COLO668 (cell line): ENCODE measurements around the gene GNPTAB.
"Not testable (repeated sequence)": the region's sequence is repeated elsewhere in the genome, so short reads cannot be mapped to it uniquely, and the experiment has no call there.

Source experiments
- DNase-seq: peaks from one replicate; lab custom pipeline; 2025; ENCODE audit not compliant: unreplicated experiment; lab: John Stamatoyannopoulos, UW

The GNPTAB gene

DNA sequence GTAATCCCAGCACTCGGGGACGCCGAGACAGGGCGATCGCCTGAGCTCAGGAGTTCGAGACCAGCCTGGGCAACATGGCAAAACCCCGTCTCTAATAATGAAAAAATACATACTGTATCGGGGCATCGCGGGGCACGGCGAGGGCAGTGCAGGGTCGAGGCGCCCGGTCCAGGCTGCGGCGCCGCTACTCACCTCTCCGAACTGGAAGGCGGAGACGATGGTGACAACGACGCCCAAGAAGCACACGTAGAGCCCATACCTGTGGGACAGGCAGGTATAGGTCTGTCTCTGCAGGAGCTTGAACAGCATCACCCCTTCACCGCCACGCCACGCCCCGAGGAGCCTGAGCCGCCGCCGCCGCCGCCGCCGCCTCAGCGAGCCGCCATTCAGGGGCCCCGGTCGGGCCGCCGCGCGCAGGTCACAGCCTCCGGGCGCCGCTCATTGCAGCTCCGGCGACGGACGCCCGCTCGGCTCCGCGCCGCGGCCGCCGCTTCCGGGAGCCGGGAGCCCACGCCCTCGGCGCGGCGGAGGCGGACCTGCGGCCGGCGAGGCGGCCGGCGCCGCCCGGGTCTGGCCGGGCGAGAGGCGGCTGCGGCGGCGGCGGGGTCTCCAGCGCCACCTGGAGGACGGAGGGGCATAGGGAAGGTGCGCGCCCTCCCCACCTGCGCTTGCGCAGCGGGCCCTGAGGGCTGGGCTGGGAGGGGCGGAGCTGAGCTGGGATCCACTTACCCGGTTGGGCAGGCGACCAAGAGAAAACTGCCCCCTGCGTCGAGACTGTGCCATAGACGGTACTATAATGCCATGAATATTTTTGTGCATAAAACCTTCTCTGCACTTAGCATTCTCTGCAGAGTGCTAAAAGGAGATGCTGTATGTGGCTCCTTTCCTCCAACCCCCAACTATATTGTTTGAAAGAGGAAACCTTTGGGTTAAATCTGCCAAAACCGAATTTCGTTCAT lies at the start of gene GNPTAB:
GNPTAB (minus strand) TSS at position 593 of the 959 bp plus-strand sequence; CDS start at position 309, 284 bp downstream.
- peak; percentile 97 for DNase-seq

DNA sequence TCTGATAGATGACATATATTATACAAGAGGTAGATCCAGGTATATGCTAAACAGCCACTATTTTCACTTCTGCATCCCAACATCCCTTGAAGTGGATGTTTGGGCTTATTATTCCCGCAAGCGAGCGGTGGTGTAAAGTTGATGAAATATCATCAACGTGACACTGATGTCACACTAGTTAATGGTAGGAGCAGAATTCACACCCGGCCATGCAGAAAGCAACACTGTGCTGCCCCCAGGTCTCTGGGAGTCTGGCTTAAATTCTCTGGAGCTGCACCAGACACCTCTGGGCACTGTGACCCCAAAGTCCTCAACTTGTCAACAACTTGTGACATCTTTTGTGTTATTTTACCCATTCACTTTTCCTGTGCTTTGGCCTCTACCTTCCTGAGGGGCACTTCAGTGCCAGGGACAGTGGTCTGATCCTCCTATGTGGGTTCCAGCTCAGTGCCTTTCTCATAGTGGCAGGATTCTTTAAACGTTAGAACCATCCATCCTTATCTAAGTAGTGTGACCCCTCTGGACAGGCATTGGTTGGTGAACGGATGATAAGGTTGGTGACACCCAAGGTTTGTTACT lies 47.6 kb upstream of the GNPTAB start:
- no peak for DNase-seq

DNA sequence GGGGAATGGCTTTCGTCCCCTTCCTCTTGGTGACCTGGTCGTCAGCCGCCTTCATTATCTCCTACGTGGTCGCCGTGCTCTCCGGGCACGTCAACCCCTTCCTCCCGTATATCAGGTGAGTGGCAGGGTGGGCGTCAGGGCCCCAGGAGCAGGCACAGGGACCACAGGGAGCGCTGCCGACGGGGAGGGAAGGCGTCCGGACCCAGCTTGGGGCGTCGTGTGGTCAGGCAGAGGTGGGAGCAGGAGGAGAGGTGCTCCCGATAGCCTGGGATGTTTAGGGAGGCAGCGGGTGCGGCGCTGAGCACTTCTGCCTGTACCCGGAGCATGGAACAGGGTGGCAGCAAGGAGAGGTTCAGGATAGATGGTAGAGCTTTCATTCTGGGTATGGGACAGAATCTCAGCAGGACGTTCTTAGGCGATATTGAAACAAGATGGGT lies 47.1 kb upstream of the GNPTAB start:
- DNase-seq: peak; percentile 50

DNA sequence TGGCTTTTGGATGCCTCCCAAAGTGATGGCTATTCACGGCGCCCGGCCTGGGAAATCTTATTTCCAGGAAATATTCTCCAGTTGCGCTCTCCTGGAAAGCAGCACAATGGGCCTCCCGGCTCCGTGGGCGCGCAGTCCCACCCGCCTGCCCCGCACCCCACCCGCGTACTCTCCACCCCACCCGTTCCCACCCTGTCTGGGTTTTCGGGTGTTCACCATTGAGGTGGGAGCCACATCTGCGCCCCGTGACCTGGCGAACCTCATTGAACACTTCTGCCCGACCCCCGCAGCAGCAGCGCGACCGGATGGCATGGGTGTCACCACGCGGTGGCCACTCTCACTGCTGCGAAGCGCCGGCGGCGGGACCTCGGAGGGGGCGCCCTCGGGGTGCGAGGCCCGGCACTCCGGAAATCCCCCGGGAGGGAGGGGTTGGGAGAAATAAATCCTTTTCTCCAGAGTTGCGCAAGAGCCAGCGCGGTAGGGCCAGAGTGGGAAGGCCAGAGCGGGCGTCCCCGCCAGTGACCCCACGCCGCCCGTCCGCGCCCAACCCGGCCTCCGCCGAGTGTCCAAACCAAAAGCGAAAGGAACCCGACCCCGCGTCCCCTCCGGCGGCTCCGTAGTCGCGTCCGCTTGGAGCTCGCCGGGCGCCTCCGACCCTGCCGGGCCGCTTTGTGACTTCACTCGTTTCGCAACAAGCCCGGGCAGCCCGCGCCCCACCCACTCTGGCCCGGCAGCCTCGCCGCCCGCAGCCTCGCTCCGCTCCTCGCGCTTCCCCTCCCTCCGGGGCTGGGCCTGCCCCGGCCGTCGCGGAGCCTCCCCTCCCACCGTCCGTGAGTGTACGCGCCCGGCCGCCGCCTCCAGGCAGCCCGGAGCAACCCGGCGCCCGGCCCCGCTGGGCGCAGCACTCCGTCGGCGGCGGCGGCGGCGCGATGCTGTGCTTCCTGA lies 46.4 kb upstream of the GNPTAB start, which contains the start of gene DRAM1:
DRAM1 (plus strand) TSS at position 720 of the 945 bp plus-strand sequence; CDS start at position 930, 210 bp downstream.
- peak; percentile 86 for DNase-seq

DNA sequence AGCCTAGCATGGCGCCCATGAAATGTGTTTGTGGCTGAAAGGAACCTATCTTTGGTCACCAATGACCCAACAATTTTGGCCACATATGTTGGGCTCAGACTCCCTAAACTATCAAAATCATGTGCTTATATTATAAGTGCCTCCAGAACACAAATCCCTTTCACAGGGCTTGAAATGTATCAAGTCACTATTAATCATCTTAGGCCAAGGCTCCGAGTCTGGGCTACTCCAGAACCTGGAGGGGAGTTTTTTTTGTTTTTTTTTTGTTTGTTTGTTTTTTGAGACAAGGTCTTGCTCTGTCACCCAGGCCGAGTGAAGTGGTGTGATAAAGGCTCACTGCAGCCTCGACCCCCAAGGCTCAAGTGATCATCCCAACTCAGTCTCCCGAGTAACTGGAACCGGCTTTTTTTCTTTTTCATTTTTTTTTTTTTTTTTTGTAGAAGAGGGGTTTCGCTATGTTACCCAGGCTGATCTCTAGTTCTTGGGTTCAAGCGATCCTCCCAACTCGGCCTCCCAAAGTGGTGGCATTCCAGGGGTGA lies 45.6 kb upstream of the GNPTAB start:
- no peak for DNase-seq

DNA sequence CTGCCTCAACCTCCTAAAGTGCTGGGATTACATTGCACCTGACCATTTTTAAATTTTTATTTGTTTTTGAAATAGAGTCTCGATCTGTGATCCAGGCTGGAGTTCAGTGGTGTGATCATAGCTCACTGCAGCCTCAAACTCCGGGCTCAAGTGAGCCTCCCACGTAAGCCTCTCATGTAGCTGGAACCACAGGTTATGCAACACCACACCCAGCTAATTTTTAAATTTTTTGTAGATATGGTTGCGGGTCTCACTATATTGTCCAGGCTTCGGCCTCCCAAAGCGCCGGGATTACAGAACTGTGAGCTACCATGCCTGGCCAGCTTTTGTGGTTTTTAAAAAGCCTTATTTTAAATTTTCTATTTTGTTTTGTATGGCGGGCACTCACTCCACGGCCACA lies 44.4 kb upstream of the GNPTAB start:
- no peak for DNase-seq

DNA sequence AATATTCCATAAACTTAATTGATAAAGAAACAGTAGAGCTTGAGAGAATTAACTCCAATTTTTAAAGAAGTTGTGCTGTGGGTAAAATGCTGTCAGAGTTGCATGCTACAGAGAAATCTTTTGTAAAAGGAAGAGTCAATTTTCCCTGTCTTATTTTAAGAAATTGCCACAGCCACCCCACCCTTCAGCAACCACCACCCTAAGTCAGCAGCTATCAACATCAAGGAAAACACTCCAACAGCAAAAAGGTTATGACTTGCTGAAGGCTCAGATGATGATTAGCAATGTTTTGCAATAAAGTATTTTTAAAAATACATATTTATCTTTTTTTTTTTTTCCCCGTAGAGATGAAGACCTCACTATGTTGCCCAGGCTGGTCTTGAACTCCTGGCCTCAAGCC lies 40.2 kb upstream of the GNPTAB start:
- no peak for DNase-seq

DNA sequence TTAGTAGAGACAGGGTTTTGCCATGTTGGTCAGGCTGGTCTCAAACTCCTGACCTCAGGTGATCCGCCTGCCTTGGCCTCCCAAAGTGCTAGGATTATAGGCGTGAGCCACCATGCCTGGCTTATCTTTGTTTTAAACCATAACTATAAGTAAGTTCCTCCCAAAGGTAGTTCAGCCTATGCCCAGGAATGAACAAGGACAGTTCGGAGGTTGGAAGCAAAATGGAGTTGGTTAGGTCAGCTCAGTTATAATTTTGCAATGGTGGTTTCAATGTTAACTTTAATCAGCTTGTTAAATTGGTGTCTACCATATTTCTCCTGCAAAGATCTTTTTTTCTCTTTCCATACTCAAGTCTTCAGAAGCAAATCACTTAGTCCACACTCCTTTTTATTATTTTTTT lies 36.9 kb upstream of the GNPTAB start:
- not testable (repeated sequence) for DNase-seq

DNA sequence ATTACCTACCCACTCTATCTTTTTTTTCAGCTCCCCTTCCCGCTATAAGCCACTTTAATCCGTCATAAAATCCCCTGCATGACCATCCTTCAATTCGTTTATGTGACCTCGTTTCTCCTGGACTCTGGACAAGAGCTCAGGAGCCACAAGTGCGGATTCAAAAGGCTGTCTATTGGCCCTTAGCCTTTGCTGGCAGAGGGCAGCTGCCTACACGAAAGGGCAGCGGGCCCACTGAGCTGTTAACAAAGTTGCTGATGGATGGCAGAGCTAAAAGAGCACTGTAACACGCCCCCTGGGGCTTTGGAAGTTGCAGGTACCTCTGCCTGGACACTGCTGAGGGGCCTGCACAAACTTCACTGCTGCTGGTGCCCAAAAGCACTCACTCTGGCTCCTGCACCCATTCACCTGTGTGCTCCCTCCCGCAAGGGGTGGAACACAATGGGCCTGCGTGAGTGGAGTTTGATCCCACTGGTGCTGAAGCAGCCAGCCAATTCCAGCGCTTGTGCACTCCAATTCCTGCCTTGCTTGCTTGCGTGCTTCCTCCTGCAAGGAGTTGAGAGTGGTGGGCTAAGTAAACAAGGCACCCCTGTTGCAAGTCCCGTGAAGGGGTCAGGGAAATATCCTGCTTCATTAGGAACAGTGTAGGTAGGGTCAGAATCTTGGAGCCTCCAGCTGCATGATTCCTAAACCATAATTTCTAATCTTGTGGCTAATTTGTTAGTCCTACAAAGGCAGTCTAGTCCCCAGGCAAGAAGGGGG lies 36.0 kb upstream of the GNPTAB start:
- DNase-seq: no peak

DNA sequence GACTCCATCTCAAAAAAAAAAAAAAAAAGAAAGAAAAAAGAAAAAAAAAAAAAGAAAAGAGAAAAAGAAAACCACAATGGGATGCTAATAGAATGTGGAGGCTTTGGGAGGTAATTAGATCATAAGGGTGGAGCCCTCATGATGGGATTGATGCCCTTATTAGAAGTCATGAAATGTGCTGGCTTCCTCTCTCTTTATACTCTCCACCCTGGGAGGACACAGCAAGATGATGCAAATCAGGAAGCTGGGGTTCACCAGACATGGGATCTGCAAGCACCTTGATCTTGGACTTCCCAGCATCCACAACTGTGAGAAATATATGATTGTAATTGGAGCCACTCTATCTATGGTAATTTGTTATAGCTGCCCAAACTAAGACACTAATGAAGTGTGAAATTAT lies 33.2 kb upstream of the GNPTAB start:
- no peak for DNase-seq

DNA sequence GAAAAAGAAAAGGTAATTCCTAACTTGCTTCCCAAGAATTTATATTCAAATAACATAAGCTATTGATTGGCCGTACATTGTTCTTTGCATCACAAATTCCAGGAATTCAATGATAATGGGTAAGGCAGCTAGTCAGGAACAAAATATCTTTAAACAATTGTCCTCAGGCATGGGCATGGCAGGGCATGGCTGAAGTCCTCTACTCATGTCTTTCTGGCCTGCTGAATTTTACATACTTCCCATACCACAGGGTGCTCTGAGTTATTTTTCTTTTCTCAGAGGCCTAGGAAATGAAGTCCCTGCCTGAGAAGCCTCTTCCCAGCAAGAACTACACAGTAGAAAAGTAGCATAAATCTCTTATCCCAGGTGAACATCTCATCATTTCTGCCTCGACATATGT lies 31.5 kb upstream of the GNPTAB start:
- no peak for DNase-seq

DNA sequence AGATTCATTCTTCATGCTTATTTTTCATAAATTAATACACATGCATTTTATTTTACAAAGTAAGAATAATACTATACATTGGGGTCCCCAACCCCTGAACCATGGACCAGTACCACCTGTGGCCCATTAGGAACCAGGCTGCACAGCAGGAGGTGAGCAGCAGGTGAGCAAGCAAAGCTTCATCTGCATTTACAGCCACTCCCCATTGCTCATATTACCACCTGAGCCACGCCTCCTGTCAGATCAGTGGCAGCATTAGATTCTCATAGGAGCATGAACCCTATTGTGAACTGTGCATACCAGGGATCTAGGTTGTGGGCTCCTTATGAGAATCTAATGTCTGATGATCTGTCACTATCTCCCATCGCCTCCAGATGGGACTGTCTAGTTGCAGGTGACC lies 30.9 kb upstream of the GNPTAB start:
- DNase-seq: peak; percentile 45

DNA sequence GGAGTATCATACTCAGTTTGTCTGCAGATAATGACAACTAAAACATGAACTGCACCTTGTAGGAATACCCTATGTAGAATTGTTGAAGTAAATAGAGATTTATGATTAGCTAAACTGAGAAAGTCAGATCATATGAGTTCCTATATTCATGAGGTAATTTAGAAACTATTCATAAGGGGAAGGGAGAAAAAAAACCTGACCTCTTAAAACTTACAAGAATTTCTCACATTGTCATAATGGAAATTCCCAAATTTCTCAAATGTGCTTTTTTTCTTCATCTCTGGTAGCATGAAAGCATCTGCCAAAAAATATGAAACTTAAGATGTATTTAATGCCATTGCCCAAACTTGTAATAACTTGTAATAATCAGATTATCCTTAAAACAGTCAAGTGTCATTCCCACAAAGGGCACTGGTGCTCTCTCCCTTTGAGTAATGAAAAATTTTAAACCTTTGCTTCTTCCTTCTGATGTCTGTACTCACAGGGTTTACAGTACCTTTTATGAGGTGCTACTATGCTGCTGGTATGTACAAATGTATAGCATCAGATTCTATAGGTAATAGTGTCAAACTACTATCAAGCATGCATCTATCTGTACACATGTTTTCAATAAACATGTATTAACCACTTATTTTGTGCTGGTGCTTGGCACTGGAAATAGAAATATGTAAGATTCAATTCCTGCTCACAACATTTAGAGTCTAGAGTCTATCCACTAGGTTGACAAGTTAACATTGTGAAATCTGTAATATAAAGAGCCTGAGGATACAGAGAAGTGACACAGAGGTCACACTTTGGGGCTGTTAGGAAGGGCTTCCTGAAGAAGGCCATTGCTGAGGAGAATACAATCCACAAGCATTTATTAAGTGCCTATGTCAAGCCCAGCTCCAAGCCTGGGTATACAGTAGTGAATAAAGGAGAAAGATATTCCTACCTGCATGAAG lies 29.2 kb upstream of the GNPTAB start:
- no peak for DNase-seq

DNA sequence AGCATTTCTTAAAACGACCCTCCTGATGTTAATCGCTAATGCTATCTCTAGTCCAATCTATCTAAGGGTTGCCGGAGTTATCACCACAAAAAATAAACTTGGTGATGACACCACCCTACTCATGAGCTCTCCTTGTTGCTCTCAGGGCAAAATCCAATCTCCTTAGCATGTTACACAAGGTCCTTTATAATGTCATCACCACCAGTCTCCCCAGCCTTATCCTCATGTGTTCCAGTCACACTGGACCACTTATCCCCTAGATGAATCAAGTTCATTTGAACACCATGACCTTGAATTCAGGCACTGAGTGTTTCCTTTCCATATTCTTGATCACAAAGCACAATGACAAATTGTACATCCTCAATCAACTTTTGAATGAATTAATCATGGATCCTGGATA lies 27.6 kb upstream of the GNPTAB start:
- no peak for DNase-seq

DNA sequence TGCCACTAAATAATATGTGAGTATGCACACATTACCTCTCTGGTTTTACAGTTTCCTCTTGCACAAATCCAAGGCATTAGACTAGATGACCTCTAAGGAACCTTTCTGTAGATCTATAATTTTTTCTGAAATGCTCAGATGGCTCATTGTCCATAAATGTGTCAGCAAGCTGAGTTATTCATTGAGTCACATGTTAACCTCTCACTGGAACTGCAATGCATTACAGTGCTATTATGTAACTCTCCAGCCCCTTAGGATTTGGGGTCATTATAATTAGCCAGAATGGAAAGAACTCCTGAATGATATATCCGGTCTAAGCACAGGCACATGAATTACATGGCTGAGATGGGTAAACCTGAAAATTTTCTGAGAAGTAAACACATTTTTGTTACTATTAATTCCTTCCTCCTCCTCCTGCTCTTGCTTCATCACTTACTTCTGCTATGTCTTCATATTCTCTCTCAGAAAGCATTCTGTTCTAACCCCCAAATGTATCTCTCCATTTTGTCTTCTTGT lies 26.3 kb upstream of the GNPTAB start:
- DNase-seq: no peak

DNA sequence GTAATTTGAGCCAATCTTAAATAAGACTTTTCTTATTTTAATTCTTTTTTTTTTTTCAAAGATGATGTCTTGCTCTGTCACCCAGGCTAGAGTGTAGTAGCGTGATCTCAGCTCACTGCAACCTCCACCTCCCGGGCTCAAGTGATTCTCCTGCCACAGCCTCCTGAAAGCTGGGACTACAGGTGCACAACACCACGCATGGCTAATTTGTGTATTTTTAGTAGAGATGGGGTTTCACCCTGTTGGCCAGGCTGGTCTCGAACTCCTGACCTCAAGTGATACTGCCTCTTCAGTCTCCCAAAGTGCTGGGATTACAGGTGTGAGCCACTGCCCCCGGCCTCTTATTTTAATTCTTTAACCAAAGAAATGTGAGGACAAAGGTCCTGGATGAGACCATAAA lies 25.9 kb upstream of the GNPTAB start:
- not testable (repeated sequence) for DNase-seq

DNA sequence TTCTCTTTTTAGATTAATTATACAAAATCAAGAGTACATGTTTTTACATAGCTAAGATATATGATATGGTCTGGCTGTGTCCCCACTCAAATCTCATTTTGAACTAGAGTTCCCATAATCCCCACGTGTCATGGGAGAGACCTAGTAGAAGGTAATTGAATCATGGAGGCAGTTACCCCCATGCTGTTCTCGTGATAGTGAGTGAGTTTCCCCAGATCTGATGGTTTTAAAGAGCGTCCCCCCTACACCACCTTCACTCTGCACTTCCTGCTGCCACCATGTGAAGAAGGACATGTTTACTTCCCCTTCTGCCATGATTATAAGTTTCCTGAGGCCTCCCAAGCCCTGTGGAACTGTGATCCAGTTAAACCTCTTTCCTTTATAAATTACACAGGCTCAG lies 25.2 kb upstream of the GNPTAB start:
- DNase-seq: no peak

DNA sequence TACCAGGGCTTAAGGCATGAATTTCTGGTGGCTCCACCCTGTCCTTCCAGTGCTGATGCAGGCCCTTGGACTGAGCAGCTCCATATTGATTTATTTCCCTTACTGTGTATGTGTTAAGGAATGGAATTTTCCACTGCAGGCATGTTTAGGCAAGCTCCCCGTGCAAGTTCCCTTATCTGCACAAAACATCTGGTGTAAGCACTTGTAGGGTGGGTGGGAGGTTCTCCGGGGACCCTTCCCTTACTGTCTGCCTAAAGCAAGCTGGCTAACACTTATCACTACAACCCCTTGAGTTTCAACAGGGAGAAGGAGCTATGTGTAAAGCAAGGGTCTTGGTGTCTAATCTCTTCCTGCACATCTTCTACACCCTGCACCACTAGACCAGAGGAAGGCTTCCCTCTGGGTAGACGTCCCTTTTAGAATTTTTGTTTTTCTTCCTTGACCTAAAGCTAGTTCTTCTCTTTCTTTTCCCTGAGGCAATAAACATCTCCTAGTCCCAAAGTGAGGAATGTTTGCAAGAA lies 24.7 kb upstream of the GNPTAB start:
- no peak for DNase-seq

DNA sequence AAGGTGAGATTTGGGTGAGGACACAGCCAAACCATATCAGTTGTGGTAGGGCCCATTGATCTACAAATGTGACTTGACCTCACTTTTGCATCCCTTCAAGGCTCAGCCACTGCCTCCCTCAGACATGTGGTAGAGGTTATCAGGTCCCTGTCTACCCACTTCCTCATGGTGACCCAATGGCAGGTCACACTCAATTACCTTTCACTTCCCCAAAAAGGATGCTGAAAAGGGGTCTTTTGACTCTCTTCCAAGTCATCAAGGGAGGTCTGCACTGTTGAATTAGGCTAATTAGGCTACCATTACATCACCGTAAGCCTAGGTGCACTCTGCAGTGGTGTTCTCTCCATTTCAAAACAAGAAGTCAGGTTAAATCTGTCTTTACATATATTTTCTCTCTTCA lies 24.0 kb upstream of the GNPTAB start:
- DNase-seq: no peak
